DND-41 (cell line): Measurements from ENCODE around the gene BIRC3.
"Not testable (repeated sequence)": the region's sequence is repeated elsewhere in the genome, so short reads cannot be mapped to it uniquely, and the experiment has no call there.

Experiments used
- CTCF ChIP-seq: IDR thresholded peaks from 2 replicates; pipeline ENCODE4 v1.5.1; 2012; ENCODE audit warnings: borderline replicate concordance, low read length, moderate library complexity, mild to moderate bottlenecking; ENCODE audit not compliant: poor library complexity, severe bottlenecking; ENCODE audit errors: extremely low read depth
- EZH2 ChIP-seq: IDR thresholded peaks from 3 replicates; pipeline ENCODE4 v1.6.1; 2012; ENCODE audit warnings: borderline replicate concordance, low read depth, mild to moderate bottlenecking, moderate library complexity, low read length, inconsistent platforms; ENCODE audit not compliant: severe bottlenecking

GRCh38 chr11:102341311-102341710 is 24.0 kb downstream of the BIRC3 start:
- not testable (repeated sequence) for TF ChIP-seq CTCF, EZH2
